PC-9 (cell line): ENCODE measurements around the gene CST11.

Experiments used
- CTCF ChIP-seq: fragments of 200-600 bp; sonication (generic); conservative IDR thresholded peaks from 2 replicates; pipeline ENCODE4 v1.6.1; 2017; ENCODE audit warnings: mixed run types, antibody characterized with exemption, mild to moderate bottlenecking, moderate library complexity
- EZH2 ChIP-seq: fragments of 200-600 bp; sonication (generic); IDR thresholded peaks from 2 replicates; pipeline ENCODE4 v1.8.0; 2017; ENCODE audit warnings: antibody characterized with exemption, low read depth

- TF ChIP-seq EZH2 (no peak), CTCF (no peak)
These were observed 6.9 kb upstream of the CST11 start for GRCh38 chr20:23459461-23460150.
